Sigmoid colon (tissue), 7 donors: Measurements from ENCODE around the gene SDK2. TPM values are rescaled to one million over a fixed set of nuclear protein-coding genes. Genes with fewer than 3 reads are reported as not detected.

Source experiments
- DNase-seq: peaks from one replicate; pipeline ENCODE4 v3.0.0-alpha.2; 2019
- H3K27ac ChIP-seq, 4 donors: fragments of 200-600 bp; sonication (generic); one replicate each; pipeline ENCODE4 v1.5.1; 2016 to 2019; ENCODE audit warnings: mild to moderate bottlenecking in 1 of 4
- H3K27me3 ChIP-seq, 3 donors: fragments of 200-600 bp; sonication (generic); one replicate each; pipeline ENCODE4 v1.5.1; 2019; ENCODE audit warnings: mild to moderate bottlenecking in 1 of 3
- H3K36me3 ChIP-seq, 4 donors: fragments of 200-600 bp; sonication (generic); one replicate each; pipeline ENCODE4 v1.5.1; 2016 to 2019
- H3K4me1 ChIP-seq, 4 donors: fragments of 200-600 bp; sonication (generic); one replicate each; pipeline ENCODE4 v1.5.1; 2017 to 2019
- H3K4me3 ChIP-seq, 4 donors: fragments of 200-600 bp; sonication (generic); one replicate each; pipeline ENCODE4 v1.5.1; 2017 to 2019; ENCODE audit warnings: mild to moderate bottlenecking in 2 of 4, moderate library complexity in 1 of 4
- H3K9me3 ChIP-seq, 4 donors: fragments of 200-600 bp in 3 of 4; sonication (generic) in 3 of 4; one replicate each; pipeline versions ENCODE4 v1.5.1 to v1.6.1; 2013 to 2019
- EP300 ChIP-seq, 4 donors: sonication (generic); formaldehyde crosslinking; IDR thresholded peaks; one replicate each; pipeline ENCODE4 v1.6.1; 2017; ENCODE audit warnings: antibody characterized with exemption in 4 of 4
- POLR2A ChIP-seq, 2 donors: fragments of 450-650 bp; IDR thresholded peaks; one replicate each; pipeline ENCODE4 v1.6.1; 2016; ENCODE audit warnings: antibody characterized with exemption in 2 of 2, mild to moderate bottlenecking in 2 of 2, moderate library complexity in 2 of 2
- POLR2AphosphoS5 ChIP-seq, 4 donors: sonication (generic); formaldehyde crosslinking; IDR thresholded peaks; one replicate each; pipeline ENCODE4 v1.6.1; 2017; ENCODE audit warnings: antibody characterized with exemption in 4 of 4
- WGBS, 2 donors: extraction: QIAGEN DNeasy Blood & Tissue Kit; methylation state at CpG; one replicate each; pipeline ENCODE4 v1.1.7; 2013; 5-methylcytosine and 5-hydroxymethylcytosine counted together
- intact Hi-C: fragments of 100-400 bp; cut with DNase I; formaldehyde crosslinking; loops from one replicate; pipeline ENCODE4 v1.15.1; 2023
- polyA plus RNA-seq, 3 donors: library from polyadenylated mRNA; stranded (reverse); fragments of 200-250 nt; gene quantifications; one replicate each; pipeline ENCODE4 v1.2.3, GENCODE V29; 2013
- total RNA-seq, 4 donors: library from RNA; depleted of rRNA; stranded (reverse); fragments of >200 nt; gene quantifications; one replicate each; pipeline ENCODE4 v1.1.0, GENCODE V29; 2016
- TF ChIP-seq, protein P1 (sequence below), 4 experiments: fragments of 450-650 bp in 3 of 4; fragments of 200-600 bp in 1 of 4; IDR thresholded peaks; one replicate each; pipeline ENCODE4 v1.5.1; 2016 to 2019; ENCODE audit warnings: antibody characterized with exemption in 4 of 4, mild to moderate bottlenecking in 3 of 4, moderate library complexity in 2 of 4
- donor health status: healthy with polysubstance abuse.
- donor health status: Bipolar disorder and iron deficiency.
- donor health status: healthy.

SDK2 gene
- total and polyA plus RNA-seq, 7 donors: under 0.01 to 1.9 (median 0.71) TPM

DNA sequence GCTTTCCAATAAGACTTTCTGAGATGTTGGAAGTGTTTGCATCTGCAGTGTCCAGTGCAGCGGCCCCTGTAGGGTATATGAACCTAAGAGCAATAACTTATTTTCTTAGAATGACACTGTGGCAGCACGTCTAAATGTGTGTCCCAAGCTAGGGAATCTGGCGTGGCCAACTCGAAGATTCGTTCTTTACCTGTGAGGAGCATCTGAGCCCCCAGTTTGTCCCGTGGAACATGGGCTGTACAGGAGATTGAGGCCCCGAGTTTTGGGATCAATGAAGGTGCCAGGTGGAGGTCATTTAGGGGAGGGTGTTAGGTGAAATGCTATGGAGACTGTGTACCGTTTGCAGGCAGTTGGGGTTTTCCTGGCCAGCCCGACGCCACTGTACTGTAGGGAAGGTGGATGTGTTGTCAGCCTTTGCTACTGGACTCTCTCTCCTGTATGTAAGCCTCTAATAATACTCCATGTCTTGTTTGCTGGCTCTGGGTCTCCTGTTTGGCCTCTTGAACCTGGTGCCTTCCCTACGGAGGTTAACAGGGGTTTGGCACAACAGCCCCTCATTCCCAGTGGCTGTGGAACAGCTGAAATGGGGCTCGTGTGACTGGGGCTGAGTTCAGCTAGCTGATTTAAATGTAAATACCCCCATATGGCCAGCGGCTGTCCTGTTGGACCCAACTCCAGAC lies 45.5 kb upstream of the SDK2 start:
- Histone ChIP-seq H3K36me3 (no peaks in the 10 kb centered on the region), H3K27me3 (no peaks in the 10 kb centered on the region), H3K27ac (no peak overlapping the region), H3K4me1 (no peaks in the 10 kb centered on the region), H3K9me3 (no peaks in the 10 kb centered on the region), H3K4me3 (no peak overlapping the region)
- DNase-seq: no peak
- intact Hi-C loops: no loop called here
- TF ChIP-seq, protein P1, sequence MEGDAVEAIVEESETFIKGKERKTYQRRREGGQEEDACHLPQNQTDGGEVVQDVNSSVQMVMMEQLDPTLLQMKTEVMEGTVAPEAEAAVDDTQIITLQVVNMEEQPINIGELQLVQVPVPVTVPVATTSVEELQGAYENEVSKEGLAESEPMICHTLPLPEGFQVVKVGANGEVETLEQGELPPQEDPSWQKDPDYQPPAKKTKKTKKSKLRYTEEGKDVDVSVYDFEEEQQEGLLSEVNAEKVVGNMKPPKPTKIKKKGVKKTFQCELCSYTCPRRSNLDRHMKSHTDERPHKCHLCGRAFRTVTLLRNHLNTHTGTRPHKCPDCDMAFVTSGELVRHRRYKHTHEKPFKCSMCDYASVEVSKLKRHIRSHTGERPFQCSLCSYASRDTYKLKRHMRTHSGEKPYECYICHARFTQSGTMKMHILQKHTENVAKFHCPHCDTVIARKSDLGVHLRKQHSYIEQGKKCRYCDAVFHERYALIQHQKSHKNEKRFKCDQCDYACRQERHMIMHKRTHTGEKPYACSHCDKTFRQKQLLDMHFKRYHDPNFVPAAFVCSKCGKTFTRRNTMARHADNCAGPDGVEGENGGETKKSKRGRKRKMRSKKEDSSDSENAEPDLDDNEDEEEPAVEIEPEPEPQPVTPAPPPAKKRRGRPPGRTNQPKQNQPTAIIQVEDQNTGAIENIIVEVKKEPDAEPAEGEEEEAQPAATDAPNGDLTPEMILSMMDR (IDR thresholded peaks at IDR 0.05): no peak
- TF ChIP-seq POLR2A (IDR thresholded peaks at IDR 0.05) (no peak), EP300 (IDR thresholded peaks at IDR 0.05) (no peak), POLR2AphosphoS5 (IDR thresholded peaks at IDR 0.05) (no peak)
- 89 to 90% methylated on average over 13 of the region's 13 CpGs for whole genome bisulfite sequencing, 2 donors

DNA sequence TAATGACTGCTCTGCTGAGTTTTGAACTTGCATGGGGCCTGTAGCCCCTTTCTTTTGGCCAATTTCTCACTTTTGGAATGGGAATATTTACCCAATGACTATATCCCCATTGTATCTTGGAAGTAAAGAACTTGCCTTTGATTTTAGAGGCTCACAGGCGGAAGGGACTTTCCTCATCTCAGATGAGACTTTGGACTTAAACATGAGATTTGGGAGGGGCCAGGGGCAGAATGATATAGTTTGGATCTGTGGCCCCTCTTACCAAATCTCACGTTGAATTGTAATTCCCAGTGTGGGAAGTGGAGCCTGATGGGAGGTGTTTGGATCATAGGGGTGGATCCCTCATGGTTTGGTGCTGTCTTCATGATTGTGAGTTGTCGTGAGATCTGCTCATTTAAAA lies 42.7 kb upstream of the SDK2 start:
- intact Hi-C loops: no loop called here
- DNase-seq: no peak
- TF ChIP-seq, protein P1 (IDR thresholded peaks at IDR 0.05): no peak
- TF ChIP-seq EP300 (IDR thresholded peaks at IDR 0.05): no peak
- no peak for TF ChIP-seq POLR2AphosphoS5 (IDR thresholded peaks at IDR 0.05)
- TF ChIP-seq POLR2A (IDR thresholded peaks at IDR 0.05): no peak
- H3K4me3 ChIP-seq: no peak overlapping the region
- no peaks in the 10 kb centered on the region for H3K4me1 ChIP-seq
- no peak overlapping the region for H3K27ac ChIP-seq
- H3K9me3 ChIP-seq: no peaks in the 10 kb centered on the region
- WGBS, 2 donors: 30 to 79% methylated on average over 3 of the region's 3 CpGs
- H3K27me3 ChIP-seq: no peaks in the 10 kb centered on the region
- no peaks in the 10 kb centered on the region for H3K36me3 ChIP-seq

DNA sequence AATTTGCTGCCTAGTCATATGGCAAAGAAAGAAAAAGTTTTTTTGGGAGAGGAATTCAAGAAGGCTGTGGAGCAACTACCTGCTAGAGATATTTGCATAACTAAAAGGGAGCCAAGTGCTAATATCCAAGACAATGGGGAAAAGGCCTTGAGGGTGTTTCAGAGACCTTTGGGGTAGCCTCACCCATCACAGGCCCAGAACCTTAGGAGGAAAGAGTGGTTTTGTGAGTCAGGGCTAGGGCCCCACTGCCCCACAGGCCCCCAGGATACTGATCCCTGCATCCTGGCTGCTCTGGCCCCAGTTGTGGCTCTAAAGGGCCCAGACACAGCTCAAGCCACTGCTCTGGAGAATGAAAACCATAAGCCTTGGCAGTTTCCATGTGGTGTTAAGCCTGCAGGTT lies 41.9 kb upstream of the SDK2 start:
- Histone ChIP-seq H3K27ac (no peak overlapping the region), H3K4me1 (no peaks in the 10 kb centered on the region), H3K36me3 (no peaks in the 10 kb centered on the region), H3K27me3 (no peaks in the 10 kb centered on the region), H3K9me3 (no peaks in the 10 kb centered on the region), H3K4me3 (no peak overlapping the region)
- no peak for TF ChIP-seq POLR2A (IDR thresholded peaks at IDR 0.05)
- TF ChIP-seq EP300 (IDR thresholded peaks at IDR 0.05): no peak
- TF ChIP-seq, protein P1 (IDR thresholded peaks at IDR 0.05): no peak
- no peak for TF ChIP-seq POLR2AphosphoS5 (IDR thresholded peaks at IDR 0.05)
- DNase-seq: no peak
- intact Hi-C loops: no loop called here

DNA sequence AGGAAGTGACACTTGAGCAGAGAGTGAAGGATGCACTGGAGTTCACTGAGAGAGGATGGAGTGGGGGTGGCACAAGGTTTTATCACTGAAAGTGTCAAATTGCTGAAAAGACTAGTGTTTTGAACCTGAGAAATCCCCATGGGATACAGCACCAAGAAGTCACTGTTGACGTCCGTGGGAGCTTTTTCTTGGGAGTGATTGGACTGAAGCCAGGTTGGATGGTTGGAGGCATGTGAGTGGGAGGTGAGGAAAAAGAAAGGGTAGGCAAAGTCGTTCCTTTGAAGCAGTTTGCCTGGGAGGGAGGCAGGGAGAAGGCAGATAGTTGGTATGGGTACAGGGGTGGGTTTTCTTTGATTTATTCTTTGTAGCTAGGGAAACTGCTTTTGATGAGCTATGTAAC lies 39.9 kb upstream of the SDK2 start:
- WGBS, 2 donors: 67 to 70% methylated on average over 3 of the region's 3 CpGs
- no peak for DNase-seq

More for the DNA sequence above, 39.9 kb upstream of the SDK2 start:
- Histone ChIP-seq H3K4me3 (no peak overlapping the region), H3K9me3 (no peaks in the 10 kb centered on the region), H3K27ac (no peak overlapping the region), H3K27me3 (no peaks in the 10 kb centered on the region), H3K36me3 (no peaks in the 10 kb centered on the region), H3K4me1 (no peaks in the 10 kb centered on the region)
- TF ChIP-seq POLR2A (IDR thresholded peaks at IDR 0.05): no peak
- TF ChIP-seq, protein P1 (IDR thresholded peaks at IDR 0.05): no peak
- TF ChIP-seq POLR2AphosphoS5 (IDR thresholded peaks at IDR 0.05): no peak
- no peak for TF ChIP-seq EP300 (IDR thresholded peaks at IDR 0.05)
- intact Hi-C loops: no loop called here
